Activated CD4-positive, alpha-beta T cell treated with anti-CD3 and anti-CD28 coated beads for 36 hours (primary cell): ENCODE data around the gene LST1. TPM values are rescaled to one million over a fixed set of nuclear protein-coding genes. Genes with fewer than 3 reads are reported as not detected.
"Not testable (repeated sequence)": the region's sequence is repeated elsewhere in the genome, so short reads cannot be mapped to it uniquely, and the experiment has no call there.

Source experiments
- ATAC-seq: fragments of 200-7000 bp; cut with Tn5 transposase; one replicate; pipeline ENCODE4 v1.10.0; 2021; ENCODE audit warnings: mild to moderate bottlenecking, moderate library complexity
- CTCF ChIA-PET: fragments of 350-600 bp; sonication (Branson Sonifier 250); formaldehyde crosslinking; loops from one replicate; lab custom pipeline; 2021; ENCODE audit warnings: antibody characterized with exemption; lab: Charles Lee
- POLR2A ChIA-PET: fragments of 350-600 bp; sonication (Branson Sonifier 250); formaldehyde crosslinking; loops from one replicate; lab custom pipeline; 2021; ENCODE audit warnings: antibody characterized with exemption, inconsistent platforms; lab: Charles Lee
- DNase-seq: peaks from one replicate; pipeline ENCODE4 v3.0.0-alpha.2; 2020
- H3K27ac Mint-ChIP-seq: one replicate; pipeline ENCODE4 v1.8.0; 2021; ENCODE audit warnings: mixed read lengths
- H3K27me3 Mint-ChIP-seq: one replicate; pipeline ENCODE4 v1.8.0; 2021; ENCODE audit warnings: mixed read lengths
- H3K36me3 Mint-ChIP-seq: one replicate; pipeline ENCODE4 v1.8.0; 2021; ENCODE audit warnings: low read depth, mixed read lengths
- H3K4me1 Mint-ChIP-seq: one replicate; pipeline ENCODE4 v1.8.0; 2021; ENCODE audit warnings: mixed read lengths
- H3K4me3 Mint-ChIP-seq: one replicate; pipeline ENCODE4 v1.8.0; 2021; ENCODE audit warnings: mild to moderate bottlenecking, moderate library complexity, mixed read lengths
- H3K9me3 Mint-ChIP-seq: one replicate; pipeline ENCODE4 v1.8.0; 2021; ENCODE audit warnings: low read depth, mixed read lengths
- intact Hi-C, 2 experiments: fragments of 100-400 bp; cut with DNase I in 1 of 2; cut with micrococcal nuclease in 1 of 2; formaldehyde crosslinking; loops; one replicate each; pipeline versions ENCODE4 v1.14.2 to v1.15.1; 2022 to 2024; cut with DNase I, micrococcal nuclease
- total RNA-seq, 2 experiments: library from RNA; stranded (reverse); gene quantifications; one replicate each; pipeline ENCODE4 v1.2.3, GENCODE V29; 2021

The LST1 gene
- total RNA-seq, 2 experiments from 2014 or later, result 9.1 to 11.1 TPM

DNA sequence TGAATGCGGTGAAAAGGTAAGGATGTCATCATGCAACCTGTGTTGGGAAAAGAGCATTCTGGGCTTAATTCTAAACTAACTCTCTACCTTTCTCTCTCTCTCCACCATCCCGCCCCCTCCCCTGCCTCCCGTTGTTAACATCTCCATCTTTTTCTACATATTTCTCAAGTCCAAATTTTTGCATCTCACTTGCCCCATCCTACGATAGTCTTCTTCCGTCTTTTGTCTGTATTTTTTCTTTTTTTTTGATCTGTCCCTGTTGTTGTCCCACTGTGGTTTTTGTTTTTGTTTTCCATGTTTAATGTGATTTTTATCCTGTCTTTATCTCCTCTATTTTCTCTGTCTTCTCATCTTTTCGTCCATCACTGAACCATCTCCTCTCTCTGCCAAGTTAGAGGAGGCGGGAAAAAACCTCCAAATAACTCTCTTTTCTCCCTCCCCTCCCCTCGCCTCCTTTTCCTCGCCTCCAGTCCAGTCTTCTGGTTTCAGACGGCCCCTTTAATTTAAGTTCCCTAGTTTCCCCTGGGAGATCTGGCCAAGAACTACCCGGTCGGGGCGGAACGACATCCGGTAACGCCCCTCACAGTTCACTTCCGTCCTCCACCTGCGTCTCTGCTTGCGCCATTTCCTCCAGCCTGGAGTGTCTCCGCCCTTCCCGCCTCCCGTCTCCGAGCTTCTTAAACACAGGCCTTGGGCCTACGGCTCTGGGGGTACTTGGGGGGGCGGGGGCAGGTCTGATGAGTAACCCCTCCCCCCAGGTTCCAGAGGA is 38.9 kb upstream of the LST1 start, which contains the start of gene NFKBIL1:
NFKBIL1 (plus strand) TSS at position 651 of the 769 bp plus-strand sequence; CDS start at position 738, 87 bp downstream.
- Mint-ChIP-seq H3K9me3 (no peaks in the 10 kb centered on the region), H3K36me3 (peaks cover 29% of the 10 kb centered on the region), H3K4me1 (peaks cover 51% of the 10 kb centered on the region), H3K27ac (peak within 1 kb of the TSS; percentile 97), H3K4me3 (peak within 1 kb of the TSS; percentile 89), H3K27me3 (no peaks in the 10 kb centered on the region)
- DNase-seq (peak; percentile 95), ATAC-seq (peak; percentile 77)
- intact Hi-C loops, result loop anchor here (1.0 to 10.0 kb wide), 18 partner anchors 25 to 932 kb away; partner anchors contain the start of genes PRRC2A (in 2 of the 2), ABHD16A (in 1 of the 2), ATF6B (in 1 of the 2) and BAG6 (in 1 of the 2)
- POLR2A ChIA-PET, result interaction anchor here (0.5 to 2.3 kb wide), 10 partner anchors 11 to 1306 kb away, joined by 3 to 12 read pairs (median 6); partner anchors contain the start of genes GPANK1, NCR3, TAP1 and TNF
- CTCF ChIA-PET, result interaction anchor here (0.7 to 15.4 kb wide), 15 partner anchors 11 to 518 kb away, joined by 3 to 658 read pairs (median 5); partner anchors contain the start of genes CLIC1, LST1, LTA and LTB

- H3K4me3 Mint-ChIP-seq, result peak overlapping the region; percentile 89
These were observed 38.1 kb upstream of the LST1 start for GRCh38 chr6:31547727-31548543.

DNA sequence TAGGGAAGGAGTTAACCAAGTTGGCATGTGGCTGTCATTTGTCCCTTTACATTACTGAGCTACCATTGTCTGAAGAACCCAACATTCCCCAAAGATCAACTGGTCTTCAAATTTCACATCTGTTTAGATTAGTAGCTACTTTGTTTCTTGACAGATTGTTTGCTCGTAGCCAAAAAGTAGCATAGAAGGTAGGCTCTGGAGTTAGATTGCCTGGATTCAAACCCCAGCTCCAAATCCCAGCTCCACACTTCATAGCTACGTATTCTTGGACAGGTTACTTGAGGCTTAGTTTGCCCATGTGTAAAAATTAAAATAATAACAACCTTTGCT is 37.6 kb upstream of the LST1 start:
- H3K27ac Mint-ChIP-seq, result peak overlapping the region; percentile 97
- CTCF ChIA-PET, result interaction anchor here (0.6 to 15.4 kb wide), 9 partner anchors 8 to 190 kb away, joined by 3 to 658 read pairs (median 5); partner anchors contain the start of genes CLIC1, LST1, LTB and NCR3
- no peaks in the 10 kb centered on the region for H3K9me3 Mint-ChIP-seq
- peaks cover 46% of the 10 kb centered on the region for H3K4me1 Mint-ChIP-seq
- H3K27me3 Mint-ChIP-seq, result no peaks in the 10 kb centered on the region
- DNase-seq (no peak), ATAC-seq (no peak)
- peaks cover 27% of the 10 kb centered on the region for H3K36me3 Mint-ChIP-seq
- intact Hi-C loops, result loop anchor here (5.0 to 10.0 kb wide), 3 partner anchors 284 to 934 kb away; partner anchors contain the start of genes ATF6B (in 1 of the 2), MRPS18B (in 1 of the 2) and PPP1R10 (in 1 of the 2)
- H3K4me3 Mint-ChIP-seq, result peak overlapping the region; percentile 89
- POLR2A ChIA-PET, result interaction anchor here (0.6 to 2.3 kb wide), 5 partner anchors 10 to 44 kb away, joined by 3 to 10 read pairs (median 6); partner anchors contain the start of genes NCR3 and TNF

More at GRCh38 chr6:31547727-31548543, 38.1 kb upstream of the LST1 start:
- Mint-ChIP-seq H3K4me1 (peaks cover 49% of the 10 kb centered on the region), H3K36me3 (peaks cover 28% of the 10 kb centered on the region), H3K27me3 (no peaks in the 10 kb centered on the region), H3K9me3 (no peaks in the 10 kb centered on the region), H3K27ac (peak overlapping the region; percentile 97)
- ATAC-seq, result no peak
- DNase-seq, result no peak
- ChIA-PET POLR2A (interaction anchor here (0.6 to 2.3 kb wide), 9 partner anchors 11 to 259 kb away, joined by 3 to 12 read pairs (median 6); partner anchors contain the start of genes NCR3 and TNF), CTCF (interaction anchor here (0.6 to 15.4 kb wide), 14 partner anchors 8 to 190 kb away, joined by 3 to 658 read pairs (median 4); partner anchors contain the start of genes CLIC1, LST1, LTA and LTB)
- intact Hi-C loops, result loop anchor here (1.0 to 10.0 kb wide), 17 partner anchors 24 to 933 kb away; partner anchors contain the start of genes PRRC2A (in 2 of the 2), ABHD16A (in 1 of the 2), ATF6B (in 1 of the 2) and BAG6 (in 1 of the 2)

DNA sequence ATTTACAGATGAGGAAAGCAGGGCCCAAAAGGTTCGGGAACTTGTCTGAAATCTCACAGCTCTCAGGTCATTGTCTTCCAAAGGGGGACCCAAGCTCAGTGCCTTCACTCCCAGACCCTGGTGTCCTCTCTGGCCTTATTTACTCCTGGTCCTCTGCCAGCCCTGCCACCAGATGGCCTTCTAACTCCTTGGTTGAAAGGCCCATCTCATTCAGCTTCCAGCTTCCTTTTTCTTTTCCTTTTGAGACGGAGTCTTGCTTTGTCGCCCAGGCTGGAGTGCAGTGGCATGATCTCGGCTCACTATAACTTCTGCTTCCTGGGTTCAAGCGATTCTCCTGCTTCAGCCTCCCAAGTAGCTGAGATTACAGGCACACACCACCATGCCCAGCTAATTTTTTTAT is 34.7 kb upstream of the LST1 start:
- ATAC-seq, result not testable (repeated sequence)

DNA sequence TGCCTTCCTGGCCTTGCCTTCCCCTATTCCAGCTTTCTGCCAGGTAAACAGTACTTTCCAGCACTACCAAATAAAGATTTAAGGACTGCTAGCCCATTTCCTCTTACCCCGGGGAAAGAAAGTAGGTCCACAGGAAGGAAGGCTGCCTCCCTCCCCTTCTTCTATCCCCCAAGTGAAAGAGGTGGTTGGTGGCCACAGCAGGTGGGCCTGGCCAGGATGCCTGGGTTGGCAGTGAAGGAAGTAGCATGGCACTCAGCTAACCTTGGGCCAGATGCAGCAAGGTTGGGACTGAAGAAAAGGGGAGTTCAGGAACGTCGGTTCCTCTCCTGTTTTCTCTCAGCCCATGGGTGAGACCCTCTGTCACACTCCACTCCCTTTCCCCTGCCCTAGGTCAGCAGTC is 29.8 kb upstream of the LST1 start:
- H3K27me3 Mint-ChIP-seq, result no peaks in the 10 kb centered on the region
- DNase-seq (no peak), ATAC-seq (no peak)
- no peak overlapping the region for H3K4me3 Mint-ChIP-seq
- ChIA-PET POLR2A (interaction anchor here (0.6 kb wide), 1 partner anchor 18 kb away, joined by 3 read pairs; no protein-coding TSS in a partner anchor), CTCF (interaction anchor here (0.9 to 7.2 kb wide), 3 partner anchors 19 to 40 kb away, joined by 4 to 101 read pairs (median 50); partner anchors contain the start of genes LTB, NCR3 and TNF)
- no peak overlapping the region for H3K27ac Mint-ChIP-seq
- intact Hi-C loops, result no loop called here
- H3K9me3 Mint-ChIP-seq, result no peaks in the 10 kb centered on the region
- peaks cover 35% of the 10 kb centered on the region for H3K36me3 Mint-ChIP-seq
- peaks cover 67% of the 10 kb centered on the region for H3K4me1 Mint-ChIP-seq

More for the DNA sequence above, 34.7 kb upstream of the LST1 start:
- not testable (repeated sequence) for H3K9me3 Mint-ChIP-seq, H3K27me3 Mint-ChIP-seq, H3K4me3 Mint-ChIP-seq
- Mint-ChIP-seq H3K36me3 (peaks cover 32% of the 10 kb centered on the region), H3K4me1 (peaks cover 51% of the 10 kb centered on the region), H3K27ac (peak overlapping the region; percentile 42)
- intact Hi-C loops, result loop anchor here (1.0 kb wide), 1 partner anchor 47 kb away; no protein-coding TSS in a partner anchor
- ChIA-PET CTCF (interaction anchor here (0.6 to 15.4 kb wide), 18 partner anchors 8 to 282 kb away, joined by 3 to 658 read pairs (median 4); partner anchors contain the start of genes DDX39B, LST1, LTB and NCR3), POLR2A (interaction anchor here (0.7 to 4.0 kb wide), 6 partner anchors 8 to 46 kb away, joined by 3 to 29 read pairs (median 4); partner anchors contain the start of genes NCR3 and TNF)
- DNase-seq, result peak; percentile 81

DNA sequence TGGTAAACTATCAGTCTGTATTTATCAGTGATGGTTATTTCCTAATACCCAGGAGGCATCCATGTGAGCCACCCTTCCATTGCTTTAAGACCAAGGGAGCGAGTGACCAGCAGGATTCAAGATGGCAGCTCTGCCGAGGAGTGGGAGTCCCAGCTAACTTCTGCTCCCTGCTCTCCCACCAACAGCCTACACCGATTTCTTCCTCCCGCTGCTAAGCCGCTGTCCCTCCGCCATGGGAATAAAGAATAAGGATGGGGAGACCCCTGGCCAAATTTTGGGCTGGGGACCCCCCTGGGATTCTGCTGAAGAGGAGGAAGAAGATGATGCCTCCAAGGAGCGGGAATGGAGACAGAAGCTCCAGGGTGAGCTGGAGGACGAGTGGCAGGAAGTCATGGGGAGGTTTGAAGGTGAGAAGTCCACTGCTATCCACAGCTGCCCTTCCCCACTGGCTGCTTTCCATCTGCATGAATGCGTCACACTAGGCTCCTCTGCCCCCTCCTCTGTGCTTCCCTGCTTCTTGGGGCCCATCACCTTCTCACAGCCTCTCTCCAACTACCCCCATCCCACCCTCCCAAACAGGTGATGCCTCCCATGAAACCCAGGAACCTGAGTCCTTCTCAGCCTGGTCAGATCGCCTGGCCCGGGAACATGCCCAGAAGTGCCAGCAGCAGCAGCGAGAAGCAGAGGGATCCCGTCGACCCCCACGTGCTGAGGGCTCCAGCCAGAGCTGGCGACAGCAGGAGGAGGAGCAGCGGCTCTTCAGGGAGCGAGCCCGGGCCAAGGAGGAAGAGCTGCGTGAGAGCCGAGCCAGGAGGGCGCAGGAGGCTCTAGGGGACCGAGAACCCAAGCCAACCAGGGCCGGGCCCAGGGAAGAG is 28.4 kb upstream of the LST1 start:
- ChIA-PET POLR2A (interaction anchor here (0.7 to 4.3 kb wide), 4 partner anchors 10 to 35 kb away, joined by 3 to 43 read pairs (median 8); partner anchors contain the start of genes NCR3, NFKBIL1 and TNF), CTCF (interaction anchor here (1.2 to 7.2 kb wide), 5 partner anchors 9 to 39 kb away, joined by 3 to 101 read pairs (median 16); partner anchors contain the start of genes DDX39B, NCR3, NFKBIL1 and TNF)
- H3K4me1 Mint-ChIP-seq, result peaks cover 72% of the 10 kb centered on the region
- ATAC-seq, result no peak
- peak overlapping the region; percentile 77 for H3K27ac Mint-ChIP-seq
- H3K9me3 Mint-ChIP-seq, result no peaks in the 10 kb centered on the region
- peak overlapping the region; percentile 66 for H3K4me3 Mint-ChIP-seq
- H3K36me3 Mint-ChIP-seq, result peaks cover 40% of the 10 kb centered on the region
- DNase-seq, result no peak
- intact Hi-C loops, result loop anchor here in 1 of 2 experiments (2.0 kb wide), 1 partner anchor 15 kb away; the partner anchor contains the start of gene LTA
- no peaks in the 10 kb centered on the region for H3K27me3 Mint-ChIP-seq

DNA sequence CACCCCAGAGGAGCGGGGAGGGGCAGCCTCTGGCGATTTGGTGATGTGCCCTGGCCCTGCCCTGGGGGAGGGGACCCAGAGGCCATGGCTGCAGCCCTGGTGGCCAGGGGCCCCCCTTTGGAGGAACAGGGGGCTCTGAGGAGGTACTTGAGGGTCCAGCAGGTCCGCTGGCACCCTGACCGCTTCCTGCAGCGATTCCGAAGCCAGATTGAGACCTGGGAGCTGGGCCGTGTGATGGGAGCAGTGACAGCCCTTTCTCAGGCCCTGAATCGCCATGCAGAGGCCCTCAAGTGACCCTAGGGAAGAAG is 27.8 kb upstream of the LST1 start:
- intact Hi-C loops, result loop anchor here in 1 of 2 experiments (2.0 kb wide), 1 partner anchor 15 kb away; the partner anchor contains the start of gene LTA
- no peaks in the 10 kb centered on the region for H3K27me3 Mint-ChIP-seq
- ChIA-PET POLR2A (interaction anchor here (1.5 to 4.3 kb wide), 6 partner anchors 10 to 28 kb away, joined by 3 to 43 read pairs (median 12); partner anchors contain the start of genes LTA, NFKBIL1 and TNF), CTCF (interaction anchor here (0.6 to 7.2 kb wide), 7 partner anchors 10 to 38 kb away, joined by 3 to 101 read pairs (median 13); partner anchors contain the start of genes DDX39B, LTB, NCR3 and NFKBIL1)
- peak overlapping the region; percentile 92 for H3K27ac Mint-ChIP-seq
- H3K4me3 Mint-ChIP-seq, result peak overlapping the region; percentile 66
- H3K9me3 Mint-ChIP-seq, result no peaks in the 10 kb centered on the region
- peaks cover 75% of the 10 kb centered on the region for H3K4me1 Mint-ChIP-seq
- peaks cover 41% of the 10 kb centered on the region for H3K36me3 Mint-ChIP-seq
- DNase-seq (no peak), ATAC-seq (no peak)

DNA sequence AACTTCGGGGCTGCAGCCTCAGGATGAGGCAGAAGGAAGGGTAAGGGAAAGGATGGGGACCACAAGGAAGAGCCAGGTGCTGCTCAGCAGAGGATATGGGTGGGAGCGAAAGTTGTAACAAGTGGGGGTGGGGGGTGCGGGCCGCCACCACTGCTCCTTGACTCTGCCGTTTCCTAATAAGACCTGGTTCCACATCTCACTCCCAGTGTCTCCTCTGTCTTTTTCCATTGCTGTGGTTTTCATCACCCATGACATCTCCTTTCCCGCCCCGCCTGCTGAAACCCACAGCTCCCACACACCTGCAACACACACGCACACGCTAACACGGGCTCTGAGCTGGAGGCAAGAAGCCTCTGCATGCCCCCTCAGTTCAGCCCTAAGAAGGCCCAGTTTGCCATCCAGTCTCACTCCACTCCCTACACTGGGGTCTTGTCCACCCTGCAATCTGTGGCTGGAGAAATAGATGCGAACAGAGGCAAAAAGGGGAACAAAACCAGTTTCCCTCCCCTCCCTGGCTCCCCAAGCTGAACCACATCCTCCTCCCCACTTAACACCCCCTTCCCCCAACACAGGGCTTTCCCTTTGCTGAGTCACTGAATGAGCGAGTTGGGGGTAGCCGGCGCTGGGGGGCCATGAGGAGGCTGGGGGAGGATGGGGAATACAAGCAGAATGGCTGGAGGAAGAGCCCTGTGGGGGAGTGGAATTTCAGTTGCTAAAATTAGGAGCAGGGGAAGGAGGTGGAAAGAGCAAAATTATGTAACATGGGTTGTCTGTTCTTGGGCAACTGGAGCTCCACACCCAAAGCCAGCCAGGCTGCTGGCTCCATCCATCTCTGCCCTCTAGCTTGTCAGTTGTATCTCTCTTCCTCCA is 27.2 kb upstream of the LST1 start:
- H3K9me3 Mint-ChIP-seq, result no peaks in the 10 kb centered on the region
- intact Hi-C loops, result loop anchor here (1.0 to 2.0 kb wide), 2 partner anchors 9 to 14 kb away; partner anchors contain the start of gene LTA (in 1 of the 2)
- H3K27me3 Mint-ChIP-seq, result peaks cover 2% of the 10 kb centered on the region
- H3K27ac Mint-ChIP-seq, result peak overlapping the region; percentile 92
- ChIA-PET CTCF (interaction anchor here (0.6 to 7.2 kb wide), 13 partner anchors 8 to 55 kb away, joined by 3 to 101 read pairs (median 6); partner anchors contain the start of genes DDX39B, LTB, NCR3 and NFKBIL1), POLR2A (interaction anchor here (0.6 to 4.3 kb wide), 10 partner anchors 8 to 342 kb away, joined by 3 to 43 read pairs (median 4); partner anchors contain the start of genes LTA, NFKBIL1 and TNF)
- H3K4me3 Mint-ChIP-seq, result peak overlapping the region; percentile 66
- peak; percentile 82 for DNase-seq
- H3K4me1 Mint-ChIP-seq, result peaks cover 81% of the 10 kb centered on the region
- H3K36me3 Mint-ChIP-seq, result peaks cover 44% of the 10 kb centered on the region
- peak; percentile 47 for ATAC-seq
